Ectodermal cell (in vitro differentiated cells): ENCODE results near the gene PRSS38.

ENCODE experiments used
- H3K27ac ChIP-seq: 2 replicates; pipeline ENCODE4 v1.7.0; 2013; ENCODE audit warnings: mild to moderate bottlenecking, low read depth, low read length; ENCODE audit not compliant: insufficient read depth, poor library complexity, severe bottlenecking
- H3K27me3 ChIP-seq: 2 replicates; pipeline ENCODE4 v1.7.0; 2013; ENCODE audit warnings: mild to moderate bottlenecking, low read length; ENCODE audit not compliant: insufficient read depth, control insufficient read depth, poor library complexity, severe bottlenecking
- H3K36me3 ChIP-seq: one replicate; pipeline ENCODE4 v1.7.0; 2013; ENCODE audit warnings: low read length; ENCODE audit not compliant: control insufficient read depth, insufficient read depth
- H3K4me1 ChIP-seq: one replicate; pipeline ENCODE4 v1.7.0; 2013; ENCODE audit warnings: low read length; ENCODE audit not compliant: control insufficient read depth, insufficient read depth
- H3K4me3 ChIP-seq: 2 replicates; pipeline ENCODE4 v1.7.0; 2013; ENCODE audit warnings: low read depth, low read length, control low read depth; ENCODE audit not compliant: insufficient read depth
- H3K9me3 ChIP-seq: 2 replicates; pipeline ENCODE4 v1.7.0; 2013; ENCODE audit warnings: mild to moderate bottlenecking, low read length, moderate library complexity; ENCODE audit not compliant: control insufficient read depth
- WGBS, 2 experiments: methylation state at CpG; one replicate each; pipeline ENCODE4 v1.1.7; 2013; ENCODE audit warnings: missing lambda C conversion rate in 2 of 2; 5-methylcytosine and 5-hydroxymethylcytosine counted together

The PRSS38 gene

GRCh38 chr1:227787513-227788270 is 27.8 kb upstream of the PRSS38 start:
- H3K4me3 ChIP-seq, result peak overlapping the region; percentile 49
- H3K36me3 ChIP-seq, result no peaks in the 10 kb centered on the region
- no peak overlapping the region for H3K27ac ChIP-seq
- no peaks in the 10 kb centered on the region for H3K9me3 ChIP-seq
- H3K27me3 ChIP-seq, result peaks cover 44% of the 10 kb centered on the region
- H3K4me1 ChIP-seq, result peaks cover 7% of the 10 kb centered on the region
- 1% methylated on average over 60 of the region's 60 CpGs for WGBS, 2 experiments

GRCh38 chr1:227788271-227789083 is 27.0 kb upstream of the PRSS38 start:
- no peaks in the 10 kb centered on the region for H3K9me3 ChIP-seq
- peak overlapping the region; percentile 35 for H3K4me3 ChIP-seq
- no peak overlapping the region for H3K27ac ChIP-seq
- WGBS, 2 experiments, result 2% methylated on average over 68 of the region's 68 CpGs
- H3K4me1 ChIP-seq, result peaks cover 15% of the 10 kb centered on the region
- H3K36me3 ChIP-seq, result no peaks in the 10 kb centered on the region
- H3K27me3 ChIP-seq, result peaks cover 44% of the 10 kb centered on the region

- peak overlapping the region; percentile 35 for H3K4me3 ChIP-seq
- no peak overlapping the region for H3K27ac ChIP-seq
- peaks cover 44% of the 10 kb centered on the region for H3K27me3 ChIP-seq
- WGBS, 2 experiments, result 58 to 60% methylated on average over 23 of the region's 23 CpGs
- H3K9me3 ChIP-seq, result no peaks in the 10 kb centered on the region
- H3K36me3 ChIP-seq, result no peaks in the 10 kb centered on the region
- H3K4me1 ChIP-seq, result peaks cover 24% of the 10 kb centered on the region
Measured at GRCh38 chr1:227789084-227790033, 26.1 kb upstream of the PRSS38 start.

GRCh38 chr1:227790034-227790400 is 25.5 kb upstream of the PRSS38 start:
- WGBS, 2 experiments, result 94% methylated on average over 2 of the region's 2 CpGs
- Histone ChIP-seq H3K4me3 (no peak overlapping the region), H3K27ac (no peak overlapping the region), H3K27me3 (peaks cover 44% of the 10 kb centered on the region), H3K9me3 (no peaks in the 10 kb centered on the region), H3K4me1 (peaks cover 30% of the 10 kb centered on the region), H3K36me3 (no peaks in the 10 kb centered on the region)

- no peaks in the 10 kb centered on the region for H3K36me3 ChIP-seq
- 91 to 94% methylated on average over 4 of the region's 4 CpGs for WGBS, 2 experiments
- H3K27ac ChIP-seq, result no peak overlapping the region
- H3K4me1 ChIP-seq, result peaks cover 30% of the 10 kb centered on the region
- H3K27me3 ChIP-seq, result peaks cover 40% of the 10 kb centered on the region
- no peak overlapping the region for H3K4me3 ChIP-seq
- no peaks in the 10 kb centered on the region for H3K9me3 ChIP-seq
Measured at GRCh38 chr1:227790868-227791267, 24.6 kb upstream of the PRSS38 start.

GRCh38 chr1:227791425-227792143 is 23.9 kb upstream of the PRSS38 start:
- Histone ChIP-seq H3K9me3 (no peaks in the 10 kb centered on the region), H3K4me1 (peaks cover 30% of the 10 kb centered on the region), H3K4me3 (no peak overlapping the region), H3K27me3 (peaks cover 33% of the 10 kb centered on the region), H3K27ac (no peak overlapping the region), H3K36me3 (no peaks in the 10 kb centered on the region)
- 88 to 91% methylated on average over 5 to 6 of the region's 6 CpGs for WGBS, 2 experiments

GRCh38 chr1:227792216-227793078 is 23.0 kb upstream of the PRSS38 start:
- 86 to 88% methylated on average over 19 of the region's 19 CpGs for WGBS, 2 experiments

GRCh38 chr1:227793079-227793947 is 22.2 kb upstream of the PRSS38 start:
- Histone ChIP-seq H3K27ac (no peak overlapping the region), H3K27me3 (peaks cover 18% of the 10 kb centered on the region), H3K9me3 (no peaks in the 10 kb centered on the region), H3K36me3 (no peaks in the 10 kb centered on the region), H3K4me3 (no peak overlapping the region), H3K4me1 (peaks cover 30% of the 10 kb centered on the region)
- WGBS, 2 experiments, result 78 to 81% methylated on average over 10 of the region's 10 CpGs

More at GRCh38 chr1:227792216-227793078, 23.0 kb upstream of the PRSS38 start:
- Histone ChIP-seq H3K36me3 (no peaks in the 10 kb centered on the region), H3K27ac (no peak overlapping the region), H3K9me3 (no peaks in the 10 kb centered on the region), H3K4me3 (no peak overlapping the region), H3K27me3 (peaks cover 24% of the 10 kb centered on the region), H3K4me1 (peaks cover 30% of the 10 kb centered on the region)
